GM21515 (cell line): ENCODE measurements around the gene PAX5.

Source experiments
- ATAC-seq: cut with Tn5 transposase; IDR thresholded peaks from one replicate; pipeline ENCODE4 v1.9.1; 2021; ENCODE audit not compliant: unreplicated experiment

The PAX5 gene

DNA sequence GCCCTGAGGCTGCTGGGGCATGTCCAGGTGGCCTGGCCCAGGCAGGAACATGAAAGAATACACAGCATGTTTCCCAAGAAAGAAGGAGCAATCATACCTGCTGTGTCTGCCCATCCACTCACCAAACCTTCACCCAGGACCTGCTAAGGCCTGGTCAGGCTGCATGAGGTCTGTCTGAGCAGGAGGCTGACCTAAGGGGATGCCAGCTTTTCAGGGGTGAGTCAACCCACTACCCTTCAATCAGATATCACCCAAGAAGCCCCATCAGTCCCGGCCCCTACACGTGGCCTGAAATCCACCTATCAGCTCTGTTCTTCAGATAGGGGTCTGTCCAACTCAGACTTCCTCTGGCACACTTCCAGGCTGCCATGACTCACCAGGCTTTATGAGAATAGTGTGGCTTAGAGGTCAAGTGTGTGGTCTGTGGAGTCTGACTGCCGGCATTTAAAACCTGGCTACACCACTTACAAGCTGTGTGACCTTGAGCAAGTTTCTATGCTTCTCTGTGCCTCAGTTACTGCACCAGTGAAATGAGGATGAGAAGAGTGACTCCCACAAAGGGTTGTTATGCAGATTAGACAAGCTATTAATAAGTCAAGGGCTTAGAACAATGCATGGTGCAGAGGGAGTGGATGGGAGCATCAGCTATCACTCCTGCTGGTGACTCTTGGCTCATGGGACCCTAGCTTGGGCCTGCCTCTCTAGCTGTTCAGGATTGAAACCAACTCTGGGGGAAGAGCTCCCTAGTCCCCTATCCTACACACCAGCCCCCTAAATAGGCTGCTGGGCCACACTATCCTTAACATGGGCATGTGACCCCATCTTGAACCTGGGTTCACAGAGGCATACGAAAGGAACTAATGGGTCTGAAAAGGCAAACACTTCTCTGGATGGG, 130.3 kb downstream of the PAX5 start:
- no peak for ATAC-seq

DNA sequence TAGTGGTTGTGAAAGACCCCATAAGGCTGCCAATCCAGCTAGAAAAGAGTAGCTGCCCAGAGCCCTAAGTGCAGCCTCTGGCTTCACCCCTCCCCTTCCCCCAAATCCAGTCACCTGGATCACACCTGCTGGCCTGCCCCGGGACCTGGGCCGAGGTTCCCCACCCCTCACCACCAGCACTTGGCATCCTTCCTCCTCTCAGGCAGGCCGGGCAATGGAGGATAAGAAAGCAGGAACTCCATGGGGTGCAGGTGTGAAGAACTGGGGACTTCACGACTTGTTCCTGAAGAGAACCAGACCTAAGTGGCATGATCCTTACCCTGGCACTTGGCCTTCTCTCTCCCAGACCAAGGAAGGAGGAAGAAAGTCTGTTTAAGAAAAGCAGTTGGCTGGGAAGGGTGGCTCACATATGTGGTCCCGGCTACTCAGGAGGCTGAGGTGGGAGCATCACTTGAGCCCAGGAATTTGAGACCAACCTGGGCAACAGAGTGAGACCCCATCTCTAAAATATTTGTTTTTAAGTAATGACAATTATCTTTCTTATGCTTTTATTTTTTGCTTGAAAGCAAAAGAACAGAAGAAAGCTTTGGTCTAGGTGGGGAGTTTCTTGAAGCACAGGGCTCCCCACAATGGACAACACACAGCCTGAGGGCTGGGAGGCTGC, 131.1 kb downstream of the PAX5 start:
- no peak for ATAC-seq

DNA sequence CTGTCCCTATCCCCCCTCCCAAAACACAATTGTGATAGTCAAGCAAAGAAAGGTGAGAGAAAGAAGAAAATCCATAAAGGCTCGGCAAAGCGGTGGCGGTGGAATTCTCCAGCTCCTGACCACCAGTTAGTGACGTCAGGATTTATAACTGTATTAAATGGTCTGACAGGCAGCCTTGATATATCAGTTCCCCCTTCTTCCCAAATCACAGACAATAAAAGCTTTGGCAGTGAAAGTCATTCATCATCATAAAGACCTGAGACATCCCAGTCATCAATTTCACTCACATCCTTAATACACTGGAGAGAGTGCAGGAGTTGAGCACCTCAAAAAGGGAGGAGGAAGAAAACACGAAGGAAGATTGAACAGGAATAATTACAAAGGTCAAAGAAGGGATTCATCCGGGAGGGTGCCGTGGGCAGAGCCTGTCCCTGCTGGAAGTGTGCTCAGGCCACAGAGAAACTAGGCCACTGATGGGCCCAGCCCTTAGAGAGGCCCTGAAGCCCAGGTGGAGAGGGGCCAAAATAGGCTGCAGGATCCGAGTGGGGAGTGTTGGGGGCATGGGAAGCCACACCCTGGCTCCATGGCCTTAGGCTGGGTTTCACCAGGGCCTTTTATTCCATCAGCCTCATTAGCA, 131.9 kb downstream of the PAX5 start:
- no peak for ATAC-seq

DNA sequence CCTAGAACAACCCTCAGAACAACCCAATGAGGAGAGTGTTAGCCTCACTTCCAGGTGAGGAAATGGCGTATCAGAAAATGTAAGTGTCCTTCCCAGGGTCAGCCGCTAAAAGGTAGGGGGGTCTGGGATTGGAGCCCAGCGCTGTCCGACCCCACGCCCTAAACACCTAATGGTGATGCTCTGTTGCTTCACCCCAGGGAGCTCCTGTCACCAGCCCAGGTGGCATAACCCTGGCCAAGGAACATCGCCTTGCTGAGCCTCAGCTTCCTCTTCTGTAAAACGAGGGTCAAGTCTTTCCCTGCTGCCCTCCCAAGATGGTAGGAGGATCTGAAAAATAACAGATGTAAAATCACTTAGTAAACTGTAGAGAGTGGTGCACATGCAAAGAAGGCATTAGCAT, 132.5 kb downstream of the PAX5 start:
- no peak for ATAC-seq

DNA sequence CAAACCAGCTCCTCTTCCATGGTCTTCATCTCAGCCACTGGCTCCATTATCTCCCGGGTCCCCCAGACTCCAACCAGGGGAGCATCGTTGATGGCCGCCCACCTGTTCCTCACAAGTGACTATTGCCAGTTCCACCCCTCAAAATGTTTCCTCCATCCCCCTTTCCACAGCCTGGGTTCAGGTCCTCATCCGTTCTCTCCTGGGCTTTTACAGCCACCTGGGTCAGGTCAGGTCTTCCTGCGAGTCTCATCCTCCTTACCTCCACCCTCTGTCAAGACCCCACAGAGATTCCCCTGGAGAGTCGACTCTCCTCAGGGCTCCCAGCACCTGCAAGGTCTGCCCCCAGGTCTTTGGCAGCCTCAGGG, 133.2 kb downstream of the PAX5 start:
- no peak for ATAC-seq

DNA sequence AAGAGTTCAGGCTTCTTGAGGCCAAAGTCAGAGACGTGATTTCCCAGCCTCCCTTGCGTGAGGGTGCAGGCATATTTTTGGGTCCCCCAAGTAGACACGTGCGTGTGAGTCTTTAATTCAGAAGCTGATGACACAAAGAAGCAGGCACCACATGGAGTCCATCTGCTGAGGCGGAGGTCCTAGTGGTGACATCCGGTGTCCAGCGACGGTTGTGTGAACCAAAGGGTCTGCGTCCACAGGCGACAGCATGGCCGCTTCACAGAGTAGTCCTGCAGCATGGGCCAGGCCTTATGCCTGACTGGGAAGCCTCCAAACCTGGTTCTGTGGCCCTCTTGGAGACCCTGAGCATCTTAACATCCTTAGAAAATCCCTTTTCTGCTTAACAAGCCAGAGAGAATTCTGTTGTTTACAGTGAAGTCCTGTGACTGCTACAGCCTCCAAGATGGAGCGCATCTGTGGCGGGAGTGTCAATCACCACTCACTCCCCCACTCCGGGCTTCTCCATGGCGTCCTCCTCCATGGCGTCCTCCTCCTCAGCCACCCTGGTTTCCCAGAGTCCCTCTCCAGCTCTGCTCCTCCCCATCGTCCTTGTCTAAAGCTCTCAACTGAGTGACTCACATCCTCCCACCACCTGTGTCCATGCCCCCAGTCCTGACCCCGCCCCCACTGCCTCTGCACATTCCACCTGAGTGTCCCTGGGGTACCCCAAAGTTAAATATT, 133.8 kb downstream of the PAX5 start:
- ATAC-seq: no peak

DNA sequence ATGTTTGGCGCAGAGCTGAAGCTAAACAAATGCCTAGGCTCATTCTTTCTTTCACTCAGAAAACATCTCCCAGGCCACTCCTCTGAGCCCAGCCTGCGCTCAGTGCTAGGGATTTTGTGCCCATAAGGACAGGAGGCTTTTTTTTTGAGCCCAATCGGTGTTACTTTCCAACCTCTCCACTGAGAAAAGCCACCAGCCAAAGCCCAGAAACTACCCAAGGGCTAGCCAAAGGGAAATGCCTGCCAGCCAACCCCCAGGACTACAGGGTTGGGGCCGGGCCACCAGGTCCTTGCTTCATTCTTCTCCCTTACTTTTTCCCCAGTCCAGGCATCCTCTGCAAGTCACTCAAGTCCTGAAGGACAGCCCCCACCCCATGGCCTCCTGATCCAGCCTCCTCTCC, 134.7 kb downstream of the PAX5 start:
- no peak for ATAC-seq

DNA sequence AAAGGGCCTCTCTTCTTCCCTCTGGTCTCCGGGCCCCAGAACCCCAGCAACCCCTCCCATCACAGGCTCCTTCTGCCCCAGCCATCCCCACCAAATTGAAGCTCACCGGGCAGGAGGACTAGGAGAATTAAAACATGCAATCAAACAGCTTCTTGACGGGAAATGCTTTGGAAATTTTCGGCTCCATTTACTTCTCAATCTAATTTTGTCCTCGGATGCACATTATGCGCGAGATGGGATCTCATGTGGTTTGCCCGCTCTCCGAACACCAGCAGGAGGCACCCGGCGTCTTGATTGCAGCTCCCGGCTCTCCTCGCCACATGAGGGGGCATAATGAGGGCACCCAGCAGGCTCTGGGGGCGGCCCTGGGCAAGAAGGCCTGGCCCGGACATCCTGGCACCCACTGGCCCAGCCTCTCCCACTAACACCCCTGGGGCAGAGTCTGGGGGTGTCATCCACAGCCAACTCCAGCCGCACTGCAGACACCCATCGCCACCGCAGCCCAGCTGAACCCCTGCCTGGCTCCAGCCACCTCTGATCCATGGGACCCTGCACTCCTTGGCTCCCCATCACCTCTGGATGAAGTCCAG, 135.5 kb downstream of the PAX5 start:
- no peak for ATAC-seq

DNA sequence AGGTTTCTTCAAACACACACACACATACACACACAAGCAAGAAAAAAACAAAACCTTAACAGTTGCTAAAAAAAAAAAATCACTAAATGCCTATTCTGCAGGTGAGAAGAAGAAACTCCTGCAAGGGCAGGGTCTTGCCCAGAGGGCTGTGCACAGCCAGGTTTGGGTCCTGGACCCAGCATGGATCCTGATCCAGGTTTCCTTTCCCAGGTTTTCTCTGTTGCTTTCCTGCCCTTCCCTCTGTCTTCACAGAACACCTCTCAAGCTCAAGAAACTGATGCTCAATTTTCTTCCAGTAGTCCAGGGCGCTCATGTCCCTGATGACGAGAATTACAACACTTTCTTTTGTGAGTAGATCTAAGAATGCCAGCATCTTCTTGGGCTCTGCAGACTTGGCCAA, 136.6 kb downstream of the PAX5 start:
- no peak for ATAC-seq

DNA sequence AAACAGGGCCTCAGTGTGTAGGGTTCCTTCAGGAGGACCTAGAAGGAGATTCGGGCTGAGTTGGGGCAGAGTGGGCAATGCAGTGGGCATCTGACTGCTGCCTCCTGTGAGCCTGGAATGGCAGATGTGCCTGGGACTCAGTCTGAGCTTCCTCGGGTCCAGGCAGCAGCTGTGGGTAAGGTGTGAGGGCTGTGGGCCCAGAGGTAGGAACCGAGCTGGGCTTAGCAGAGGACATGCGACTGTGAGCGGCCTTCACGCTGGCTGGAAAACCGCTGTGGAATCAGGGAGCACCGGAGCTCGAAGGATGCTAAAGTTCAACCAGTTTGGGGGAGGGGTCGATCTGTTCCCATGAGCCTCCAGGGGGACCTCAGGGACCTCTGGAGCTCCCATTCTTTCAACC, 137.0 kb downstream of the PAX5 start:
- no peak for ATAC-seq

DNA sequence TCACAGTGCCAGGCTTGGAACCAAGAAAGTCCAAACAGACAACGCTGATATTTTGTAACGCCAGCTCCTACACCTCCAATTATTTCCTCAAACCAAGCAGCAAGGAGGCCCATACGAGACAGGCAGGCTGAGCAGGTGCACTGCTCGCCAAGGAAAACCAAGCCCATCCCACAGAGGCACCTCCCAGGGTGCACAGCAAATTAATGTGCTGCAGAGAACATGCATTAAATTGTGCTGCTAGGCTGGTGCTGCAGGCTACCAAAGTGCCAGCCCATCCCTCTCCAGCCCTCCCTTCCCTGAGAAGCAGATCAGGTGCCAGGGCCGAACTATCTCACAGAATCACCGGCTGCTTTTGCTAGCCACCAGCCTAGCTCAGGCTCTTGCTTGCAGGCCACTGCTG, 137.8 kb downstream of the PAX5 start:
- no peak for ATAC-seq

DNA sequence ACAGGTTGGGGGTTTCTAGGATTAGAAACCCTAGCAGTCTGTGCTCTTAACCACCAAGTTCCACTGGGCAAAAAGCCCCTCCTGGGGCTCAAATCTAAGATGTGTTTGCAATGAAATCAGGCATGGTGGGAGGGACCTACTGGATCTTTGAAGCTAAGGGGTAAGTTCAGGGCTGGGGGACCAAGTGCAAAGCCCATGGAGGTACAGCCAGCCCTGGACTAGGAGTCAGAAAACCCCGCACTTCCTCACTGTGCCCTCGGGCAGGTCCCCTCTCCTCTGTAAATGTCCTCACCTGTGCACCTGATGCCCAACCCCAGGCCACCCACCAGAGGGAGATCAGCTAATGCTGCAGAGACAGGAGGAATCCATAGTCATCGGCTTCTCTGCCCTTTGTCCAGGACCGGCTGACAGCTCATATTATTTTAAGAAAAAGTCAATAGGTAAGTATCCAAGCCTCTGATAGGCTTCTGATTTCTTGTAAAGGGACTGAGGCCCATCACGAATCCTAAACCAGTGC, 138.3 kb downstream of the PAX5 start:
- ATAC-seq: no peak

DNA sequence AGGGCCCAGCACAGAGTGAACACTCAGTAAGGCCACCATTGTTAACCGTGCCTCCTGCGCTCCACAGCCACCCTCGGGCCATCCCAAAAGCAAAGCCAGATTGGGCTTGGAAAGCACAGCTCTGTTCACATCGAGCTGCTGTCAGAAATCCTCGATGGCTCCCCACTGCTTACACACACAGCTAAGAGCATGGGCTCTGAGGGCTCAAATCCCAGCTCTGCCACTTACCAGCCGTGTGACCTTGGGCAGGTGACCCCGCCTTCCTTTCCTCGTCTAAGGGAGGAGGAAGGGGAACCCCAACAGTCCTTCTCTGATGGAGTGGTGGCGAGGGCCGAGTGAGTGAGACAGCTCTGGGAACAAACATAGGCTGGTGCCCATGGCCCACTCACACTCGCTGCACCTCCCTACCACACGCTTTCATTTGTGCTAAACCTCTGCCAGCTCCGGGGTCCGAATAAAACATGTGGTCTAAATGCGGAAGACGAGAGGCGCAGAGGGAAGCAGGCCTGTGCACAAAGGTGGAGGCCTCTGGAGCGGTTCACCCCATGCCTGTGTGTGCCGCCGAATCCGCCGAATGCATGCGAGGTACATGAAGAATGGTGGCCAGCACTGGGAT, 139.3 kb downstream of the PAX5 start:
- no peak for ATAC-seq

DNA sequence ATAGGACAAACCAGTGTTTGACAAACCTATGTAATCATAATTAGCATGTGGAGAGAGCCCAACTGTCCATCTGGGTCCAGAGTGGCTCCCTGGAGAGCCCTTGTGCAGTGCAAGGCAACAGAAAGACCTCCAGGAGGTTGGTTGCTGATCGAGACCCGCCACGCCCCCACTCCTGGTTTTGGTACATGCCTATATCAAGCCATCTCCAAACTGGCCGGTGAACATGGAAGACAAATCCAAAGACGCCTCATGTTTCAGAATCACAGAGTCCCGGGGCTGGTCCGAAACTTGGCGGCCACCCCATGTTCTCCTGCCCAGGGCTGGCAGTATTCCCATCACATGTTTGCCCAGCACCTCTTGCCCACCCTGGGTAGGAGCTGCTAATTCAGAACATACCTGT, 140.2 kb downstream of the PAX5 start:
- no peak for ATAC-seq

DNA sequence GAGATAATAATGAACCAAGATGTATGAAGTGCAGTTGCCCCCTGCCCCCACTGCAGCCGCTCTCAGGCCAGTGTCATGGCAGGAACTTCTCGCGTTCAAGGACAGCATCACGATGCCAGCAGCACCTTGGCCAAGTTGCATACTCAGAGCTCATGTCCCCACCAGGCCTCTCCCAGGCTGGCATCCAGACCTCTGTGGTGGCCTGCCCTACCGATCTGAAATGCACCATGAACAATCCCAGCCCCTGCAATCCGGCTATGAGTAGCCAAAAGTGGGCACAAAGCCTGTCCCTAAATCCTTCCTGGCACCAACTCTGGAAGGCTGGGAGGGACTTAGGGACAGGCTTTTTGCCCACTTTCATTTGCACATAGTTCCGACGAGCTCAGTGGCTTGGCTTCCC, 140.9 kb downstream of the PAX5 start:
- no peak for ATAC-seq

DNA sequence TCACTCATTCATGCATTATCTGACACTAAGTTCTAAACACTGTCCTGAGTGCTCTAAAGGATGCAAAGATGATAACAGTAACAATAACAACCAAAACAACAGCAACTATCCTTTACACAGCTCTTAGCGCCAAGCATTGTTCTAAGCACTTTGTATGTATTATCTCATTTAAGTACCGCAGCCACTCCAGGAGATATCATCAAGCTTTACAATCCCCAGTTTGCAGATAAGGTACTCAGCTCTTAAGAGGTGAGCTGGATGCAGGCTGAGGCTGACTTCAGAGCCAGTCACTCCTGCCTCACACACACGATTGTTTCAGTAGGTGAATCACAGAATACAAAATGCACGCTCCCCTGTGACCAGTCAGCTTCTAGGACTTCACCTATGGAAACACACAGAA, 141.8 kb downstream of the PAX5 start:
- no peak for ATAC-seq

DNA sequence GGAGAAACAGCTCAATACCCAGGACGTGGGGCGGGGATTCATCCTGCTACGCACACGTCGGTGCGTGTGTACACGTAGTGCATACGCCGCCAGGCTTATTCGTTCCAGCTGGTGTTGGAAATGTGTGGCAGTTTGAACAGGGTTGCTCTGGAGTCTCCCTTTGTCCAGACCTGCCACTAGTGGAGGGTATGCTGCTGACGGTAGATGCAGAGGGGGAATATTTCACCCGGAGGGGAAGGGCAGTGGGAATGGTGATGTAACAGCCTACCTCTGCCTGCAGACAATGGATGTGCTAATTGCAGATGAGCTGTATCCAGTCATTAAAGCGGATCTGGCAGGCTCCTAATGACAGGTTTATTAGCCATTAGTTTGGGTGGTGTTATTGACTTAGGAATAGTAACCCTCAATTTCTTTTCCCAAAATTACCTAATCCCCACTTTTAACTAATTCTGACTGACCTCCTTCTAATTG, 142.7 kb downstream of the PAX5 start:
- ATAC-seq: no peak

DNA sequence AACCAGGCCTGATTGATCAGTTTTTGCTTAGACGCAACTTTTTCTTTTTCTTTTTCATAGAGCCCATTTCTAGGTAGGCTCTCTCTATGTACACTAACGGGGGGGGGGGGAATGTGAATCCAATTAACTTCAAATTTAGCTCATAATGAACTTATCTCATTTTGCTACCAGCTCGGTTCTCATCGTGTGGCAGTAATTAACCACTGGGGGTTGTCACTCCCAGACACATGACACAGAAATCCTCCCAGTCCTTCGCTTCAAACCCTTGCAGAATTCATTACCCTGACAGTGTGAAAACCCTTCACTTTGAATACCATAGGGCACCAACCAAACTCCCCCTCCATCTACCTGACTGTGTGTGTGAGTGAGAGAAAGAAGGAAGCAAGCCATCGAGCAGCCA, 144.2 kb downstream of the PAX5 start:
- ATAC-seq: no peak

DNA sequence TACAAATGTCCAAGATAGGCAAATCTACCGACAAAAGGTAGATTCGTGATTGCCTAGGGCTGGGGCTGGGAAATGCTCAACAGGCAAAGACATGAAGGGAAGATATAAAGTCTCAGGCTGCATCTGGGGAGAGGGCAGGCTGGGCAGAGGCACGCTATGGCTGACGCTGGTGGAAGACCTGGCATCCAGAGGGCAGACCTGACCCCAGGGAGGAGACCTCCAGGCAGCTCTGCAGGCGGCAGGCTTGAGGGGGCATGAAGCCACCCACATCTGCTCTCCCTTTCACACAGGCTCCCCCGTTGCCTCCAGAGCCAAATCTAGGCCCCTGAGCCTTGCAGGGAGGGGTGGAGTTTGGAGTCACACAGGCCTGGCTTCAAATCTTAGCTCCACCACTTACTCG, 145.5 kb downstream of the PAX5 start:
- ATAC-seq: no peak

DNA sequence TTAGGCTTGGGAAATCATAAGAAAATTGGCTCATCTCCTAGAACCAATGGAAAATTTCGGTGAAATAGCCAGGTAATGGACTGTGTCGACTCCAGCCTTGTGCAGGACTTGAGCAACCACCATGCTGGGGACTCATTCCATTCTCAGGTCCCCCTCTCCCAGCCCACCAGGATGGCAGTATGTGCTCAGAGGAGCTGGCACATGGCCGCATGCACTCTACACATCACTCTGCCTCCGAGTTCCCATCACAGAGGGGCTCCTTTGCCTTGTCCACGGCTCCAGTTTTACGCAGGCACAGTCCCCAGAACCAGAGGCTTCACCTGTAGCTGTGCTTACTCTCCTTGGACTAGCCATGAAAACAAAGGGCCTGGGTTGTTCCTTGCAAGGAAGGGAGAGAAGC, 149.3 kb downstream of the PAX5 start:
- no peak for ATAC-seq
